Fibroblast of skin of scalp (primary cell): Measurements from ENCODE around the gene SLFN5. TPM values are rescaled to one million over a fixed set of nuclear protein-coding genes. Genes with fewer than 3 reads are reported as not detected.
"Not testable (repeated sequence)": the region's sequence is repeated elsewhere in the genome, so short reads cannot be mapped to it uniquely, and the experiment has no call there.

ENCODE experiments used
- DNase-seq: peaks from one replicate; pipeline ENCODE4 v3.0.0-alpha.2; 2013
- polyA plus RNA-seq, 2 experiments: library from polyadenylated mRNA; unstranded; fragments of 120-200 nt; gene quantifications; one replicate each; pipeline ENCODE4 v1.2.1, GENCODE V29; 2013; ENCODE audit not compliant: insufficient read length in 2 of 2

Gene SLFN5
- polyA plus RNA-seq (2013, experiment 1 of 2; ENCODE audit: insufficient read length) = 35.9 TPM
- 39.3 TPM for polyA plus RNA-seq (2013, experiment 2 of 2; ENCODE audit: insufficient read length)

- peak; percentile 94 for DNase-seq
Observed at GRCh38 chr17:35242805-35243560, at the start of gene SLFN5. TSS of gene SLFN5 (plus strand) at chr17:35243072. CDS start at chr17:35258691, 15,619 bp downstream.

- DNase-seq = not testable (repeated sequence)
Observed at GRCh38 chr17:35194001-35194400, 48.9 kb upstream of the SLFN5 start, which contains the start of gene SLC35G3. TSS of gene SLC35G3 (minus strand) at chr17:35194393. CDS start at chr17:35194307, 86 bp downstream.

GRCh38 chr17:35195062-35195461 lies 47.8 kb upstream of the SLFN5 start:
- DNase-seq = not testable (repeated sequence)

DNA sequence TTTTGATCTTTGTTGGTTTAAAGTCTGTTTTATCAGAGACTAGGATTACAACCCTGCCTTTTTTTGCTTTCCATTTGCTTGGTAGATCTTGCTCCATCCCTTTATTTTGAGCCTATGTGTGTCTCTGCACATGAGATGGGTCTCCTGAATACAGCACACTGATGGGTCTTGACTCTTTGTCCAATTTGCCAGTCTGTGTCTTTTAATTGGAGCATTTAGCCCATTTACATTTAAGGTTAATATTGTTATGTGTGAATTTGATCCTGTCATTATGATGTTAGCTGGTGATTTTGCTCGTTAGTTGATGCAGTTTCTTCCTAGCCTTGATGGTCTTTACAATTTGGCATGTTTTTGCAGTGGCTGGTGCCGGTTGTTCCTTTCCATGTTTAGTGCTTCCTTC lies 40.3 kb upstream of the SLFN5 start:
- DNase-seq = not testable (repeated sequence)

DNA sequence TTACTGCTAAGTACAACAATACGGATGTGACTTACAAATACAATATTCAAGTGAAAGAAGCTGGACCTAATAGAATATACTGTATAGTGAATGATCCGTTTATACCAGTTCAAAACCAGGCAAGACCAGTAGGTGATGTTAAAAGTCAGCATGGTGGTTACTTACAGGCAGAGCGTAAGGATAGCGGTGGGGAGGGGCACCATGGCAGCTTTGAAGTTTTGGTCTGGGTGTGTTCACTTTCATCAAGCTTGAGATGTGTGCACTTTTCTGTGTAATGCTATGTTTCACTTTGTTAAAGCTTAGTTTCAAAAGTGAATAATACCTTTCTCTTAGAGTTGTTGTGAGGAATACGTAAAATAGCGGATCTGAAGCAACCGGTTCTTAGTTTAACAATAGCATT lies 32.1 kb upstream of the SLFN5 start:
- DNase-seq = no peak

DNA sequence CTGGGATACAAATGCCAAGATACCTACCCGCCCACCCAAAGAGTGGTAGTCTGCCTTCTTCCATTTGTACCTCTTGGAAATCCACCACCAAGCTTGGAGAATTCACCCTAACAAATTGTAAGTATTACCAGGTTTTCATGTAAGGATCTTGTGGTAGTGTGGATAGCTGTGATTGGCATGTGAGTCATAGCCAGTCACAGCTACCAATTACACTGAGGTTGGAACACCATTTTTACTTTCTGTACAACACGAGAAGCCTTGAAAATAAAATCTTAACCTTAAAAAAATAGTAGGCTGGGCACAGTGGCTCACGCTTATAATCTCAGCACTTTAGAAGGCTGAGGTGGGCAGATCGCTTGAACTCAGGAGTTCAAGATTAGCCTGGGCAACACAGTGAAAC lies 30.2 kb upstream of the SLFN5 start:
- DNase-seq = no peak

GRCh38 chr17:35213412-35213940 lies 29.4 kb upstream of the SLFN5 start:
- no peak for DNase-seq

DNA sequence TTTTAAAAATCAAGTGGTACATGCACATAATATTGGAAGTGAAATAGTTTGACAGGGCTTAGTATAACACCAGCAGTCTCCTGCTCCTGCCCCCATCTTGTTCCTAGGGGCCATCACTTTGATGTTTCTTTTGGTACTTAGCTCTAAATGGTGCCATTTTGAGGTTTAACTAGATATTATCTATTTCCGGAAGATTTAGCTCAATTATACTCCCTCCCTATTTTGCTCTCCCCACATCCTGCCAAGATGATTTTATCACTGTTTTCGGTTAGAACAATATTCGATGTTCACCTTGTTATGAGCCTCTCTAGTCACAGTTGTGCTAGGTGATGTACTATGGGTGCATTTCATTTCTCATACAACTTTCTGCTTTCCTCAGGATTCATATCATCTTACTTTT lies 28.7 kb upstream of the SLFN5 start:
- no peak for DNase-seq

DNA sequence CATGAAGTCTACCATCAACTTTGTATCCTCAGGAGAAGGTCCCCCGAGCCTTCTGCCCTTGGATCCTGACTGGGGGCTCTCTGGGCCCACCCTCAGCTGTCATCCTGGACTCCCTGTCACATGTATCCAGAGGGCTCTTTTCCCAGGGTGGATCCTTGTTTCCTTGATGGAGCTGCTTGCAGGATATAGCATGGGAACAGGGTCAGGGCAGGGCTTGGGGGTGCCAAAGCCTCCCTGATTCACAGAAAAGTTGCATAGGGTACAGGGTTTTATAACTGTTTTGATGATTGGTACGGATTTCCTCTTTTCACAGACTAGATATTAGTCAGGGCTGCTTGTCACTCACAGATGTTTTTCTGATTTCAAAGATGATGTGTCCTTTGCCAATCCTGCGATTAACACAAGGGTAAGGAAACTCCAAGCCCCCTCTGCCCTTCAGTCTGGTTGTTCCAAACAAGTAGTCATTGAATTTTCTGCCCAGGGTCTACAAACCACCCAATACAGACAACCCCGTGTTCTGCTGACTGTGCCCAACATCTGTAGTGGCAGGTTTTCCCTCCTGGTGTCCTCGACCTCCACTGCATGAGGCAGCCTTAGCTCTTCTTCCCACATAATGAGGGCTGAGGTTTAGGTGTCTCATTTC lies 28.1 kb upstream of the SLFN5 start:
- DNase-seq = no peak

DNA sequence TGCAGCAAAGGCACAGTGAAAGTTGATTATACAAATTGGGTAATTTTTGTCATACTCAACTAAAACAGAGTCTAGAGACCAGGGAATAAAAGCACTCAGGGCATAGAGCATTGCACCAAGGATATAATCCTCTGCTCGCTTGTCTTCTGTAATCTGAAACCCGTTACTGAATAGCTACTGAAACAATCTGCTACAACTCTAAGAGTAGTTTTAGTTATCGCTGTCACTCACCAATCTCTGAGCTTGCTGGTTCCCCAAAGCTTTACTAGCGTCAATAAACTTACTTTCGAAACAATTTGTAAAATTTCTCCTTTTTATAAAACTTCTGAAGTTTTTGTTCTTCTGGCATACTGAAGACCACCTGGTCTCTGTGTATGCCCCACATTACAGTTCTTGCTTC lies 25.8 kb upstream of the SLFN5 start:
- no peak for DNase-seq

DNA sequence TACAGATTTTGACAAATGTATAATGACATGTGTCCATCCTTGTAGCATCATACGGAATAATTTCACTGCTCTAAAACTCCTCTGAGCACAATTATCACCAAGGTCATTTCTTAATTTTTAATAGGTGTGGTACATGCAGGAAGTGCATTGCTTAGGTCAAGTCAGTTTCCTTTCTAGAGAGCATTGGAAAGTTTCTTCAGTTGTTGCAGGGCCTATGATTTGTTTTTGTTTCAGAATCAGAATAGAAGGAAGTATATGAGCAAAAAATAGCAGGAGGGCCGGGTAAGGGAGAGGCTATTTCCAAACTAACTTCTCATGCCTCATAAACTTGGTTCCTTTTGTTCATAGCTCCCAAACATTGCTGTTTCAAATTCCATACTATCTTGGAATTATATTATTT lies 24.0 kb upstream of the SLFN5 start:
- DNase-seq = no peak

- DNase-seq = no peak
Observed at GRCh38 chr17:35222452-35222851, 20.4 kb upstream of the SLFN5 start.

DNA sequence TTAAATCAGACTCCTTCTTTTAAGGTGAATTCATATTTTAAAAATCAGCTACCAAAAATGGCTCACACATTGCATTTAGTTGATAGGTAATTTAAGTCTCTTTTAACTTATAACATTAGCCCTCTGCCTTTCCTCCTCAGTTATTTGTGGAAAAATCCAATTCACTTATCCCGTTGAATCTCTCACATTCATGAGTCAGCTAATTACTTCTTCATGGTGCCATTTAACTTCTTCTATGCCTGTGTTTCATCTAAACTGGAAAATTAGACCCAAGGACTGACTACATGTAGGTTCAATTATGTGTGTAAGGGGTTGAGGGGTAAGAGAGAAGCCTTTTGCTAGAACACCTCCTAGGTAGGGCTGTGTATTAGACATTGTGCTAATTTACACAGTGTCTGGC lies 18.4 kb upstream of the SLFN5 start:
- no peak for DNase-seq

GRCh38 chr17:35227546-35227945 lies 15.3 kb upstream of the SLFN5 start:
- no peak for DNase-seq

DNA sequence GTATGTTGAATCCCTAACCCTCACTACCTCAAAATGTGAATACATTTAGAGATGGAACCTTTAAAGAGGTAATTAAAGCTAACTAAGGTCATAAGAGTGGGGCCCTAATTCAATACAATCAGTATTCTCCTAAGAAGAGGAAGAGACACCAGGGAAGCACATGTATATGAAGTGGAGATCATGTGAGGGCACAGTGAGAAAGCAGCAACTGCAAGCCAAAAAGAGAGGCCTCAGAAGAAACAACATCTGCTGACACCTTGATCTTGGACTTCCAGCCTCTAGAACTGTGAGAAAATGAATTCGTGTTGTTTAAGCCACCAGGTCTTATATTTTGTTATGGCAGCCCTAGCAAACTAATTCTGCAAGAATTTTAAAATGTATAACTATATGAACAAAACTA lies 13.2 kb upstream of the SLFN5 start:
- no peak for DNase-seq

DNA sequence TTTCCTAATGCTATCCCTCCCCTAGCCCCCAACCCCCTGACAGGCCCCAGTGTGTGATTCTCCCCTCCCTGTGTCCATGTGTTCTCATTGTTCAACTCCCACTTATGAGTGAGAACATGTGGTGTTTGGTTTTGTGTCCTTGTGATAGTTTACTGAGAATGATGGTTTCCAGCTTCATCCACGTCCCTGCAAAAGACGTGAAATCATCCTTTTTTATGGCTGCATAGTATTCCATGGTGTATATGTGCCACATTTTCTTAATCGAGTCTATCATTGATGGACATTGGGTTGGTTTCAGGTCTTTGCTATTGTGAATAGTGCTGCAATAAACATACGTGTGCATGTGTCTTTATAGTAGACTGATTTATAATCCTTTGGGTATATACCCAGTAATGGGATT lies 8.6 kb upstream of the SLFN5 start:
- not testable (repeated sequence) for DNase-seq

GRCh38 chr17:35235289-35235688 lies 7.6 kb upstream of the SLFN5 start:
- DNase-seq = no peak

- no peak for DNase-seq
Observed at GRCh38 chr17:35235917-35236316, 7.0 kb upstream of the SLFN5 start.

DNA sequence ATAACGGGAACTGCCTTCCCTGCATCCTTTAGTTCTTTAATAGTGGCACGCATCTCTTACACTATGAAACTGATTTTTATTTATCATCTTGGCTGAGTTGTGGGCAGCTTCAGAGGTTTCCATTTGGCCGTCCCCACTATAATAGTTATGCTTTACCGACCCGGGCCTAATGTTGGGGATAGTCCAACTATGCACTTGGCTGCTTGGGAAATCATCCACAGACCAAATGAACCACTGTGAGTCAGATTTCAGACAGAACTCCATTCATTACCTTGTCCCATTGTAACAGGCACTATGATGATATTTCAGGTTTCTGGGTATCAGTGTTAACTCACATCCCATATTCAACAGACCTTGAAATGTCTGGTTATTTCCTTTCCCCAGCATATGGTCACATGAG lies 6.1 kb upstream of the SLFN5 start:
- DNase-seq = no peak

DNA sequence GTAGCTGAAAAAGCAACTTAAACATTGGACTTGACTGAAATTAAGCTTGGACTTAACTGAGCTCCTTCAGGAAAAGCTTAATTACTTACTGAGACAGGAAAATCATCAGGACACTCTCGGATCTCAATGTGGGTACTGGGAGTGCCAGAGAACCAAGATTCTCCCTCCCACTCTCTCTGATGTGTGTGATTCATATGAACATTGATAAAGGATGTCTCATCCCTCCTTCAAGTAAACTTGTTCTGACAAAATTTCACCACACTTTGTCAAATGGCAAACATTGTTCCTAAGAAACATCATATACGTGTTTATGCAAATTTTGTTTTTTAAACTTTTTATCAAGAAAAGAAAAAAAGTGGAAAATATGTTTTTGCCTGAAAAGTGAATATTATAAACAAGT lies 4.1 kb upstream of the SLFN5 start:
- peak; percentile 35 for DNase-seq

DNA sequence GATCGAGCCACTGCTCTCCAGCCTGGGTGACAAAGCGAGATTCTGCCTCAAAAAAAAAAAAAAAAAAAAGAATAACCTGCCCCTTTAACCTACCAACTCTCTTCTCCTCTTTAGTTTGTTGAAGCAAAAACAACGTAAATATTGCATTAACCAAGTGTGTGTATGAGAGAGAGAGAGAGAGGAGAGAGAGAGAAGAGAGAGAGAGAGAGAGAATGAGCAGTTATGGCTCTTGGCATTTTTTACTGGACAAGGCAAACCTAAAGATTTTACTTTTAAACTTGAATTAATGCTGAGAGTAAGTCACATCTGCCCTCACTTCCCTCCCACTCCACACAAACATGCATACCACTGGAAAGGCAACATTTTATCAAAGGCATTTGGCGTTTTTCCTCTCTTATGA lies 3.0 kb upstream of the SLFN5 start:
- peak; percentile 5 for DNase-seq

- no peak for DNase-seq
Observed at GRCh38 chr17:35240861-35241260, 2.0 kb upstream of the SLFN5 start.

- DNase-seq = no peak
Observed at GRCh38 chr17:35241520-35241919, 1.4 kb upstream of the SLFN5 start.
